Activated CD8-positive, alpha-beta memory T cell treated with anti-CD3 and anti-CD28 coated beads for 36 hours (primary cell): ENCODE measurements around the gene IL1A. TPM values are rescaled to one million over a fixed set of nuclear protein-coding genes. Genes with fewer than 3 reads are reported as not detected.

Experiments
- total RNA-seq, 2 experiments: library from RNA; stranded (reverse); gene quantifications; one replicate each; pipeline ENCODE4 v1.2.3, GENCODE V29; 2021

Gene IL1A
- total RNA-seq, 2 experiments from 2014 or later = 3.3 to 3.9 TPM

Other genes with a start within 250 kb of the IL1A start
- 10 to 100 TPM; 75.8 to 82.3 TPM for gene POLR1B, start 242.0 kb downstream of the IL1A start, total RNA-seq
- 10 to 100 TPM; 35.8 to 38.6 TPM for gene CHCHD5, start 199.9 kb downstream of the IL1A start, total RNA-seq
- gene SLC20A1, start 138.6 kb downstream of the IL1A start, total RNA-seq = 100 to 1,000 TPM; 111 TPM
- gene NT5DC4, start 63.5 kb downstream of the IL1A start, total RNA-seq = not detected
- 10 to 100 TPM; 23.0 TPM for gene CKAP2L, start 19.9 kb downstream of the IL1A start, total RNA-seq
- gene IL1B, start 52.3 kb upstream of the IL1A start, total RNA-seq = not detected
- gene IL37, start 126.7 kb upstream of the IL1A start, total RNA-seq = not detected
- gene IL36G, start 193.5 kb upstream of the IL1A start, total RNA-seq = not detected
- gene IL36A, start 221.0 kb upstream of the IL1A start, total RNA-seq = not detected